OCI-LY3 (cell line): ENCODE results near the gene OCEL1.

Experiments used
- H2AFZ ChIP-seq: fragments of 200-600, 300-600 bp; shearing (Covaris generic); 2 replicates; pipeline ENCODE4 v1.6.0; 2014; ENCODE audit warnings: antibody characterized with exemption, low read depth, low read length
- H3K27ac ChIP-seq: fragments of 200-600, 300-600 bp; sonication (generic); 2 replicates; pipeline ENCODE4 v1.5.1; 2014; ENCODE audit warnings: mild to moderate bottlenecking, low read length, moderate library complexity, mixed read lengths
- H3K27me3 ChIP-seq: fragments of 200-600, 300-600 bp; sonication (generic); 2 replicates; pipeline ENCODE4 v1.6.1; 2014; ENCODE audit warnings: low read depth, low read length, mixed read lengths
- H3K36me3 ChIP-seq: fragments of 200-600, 300-600 bp; sonication (generic); replicated peaks from 2 replicates; pipeline ENCODE3; 2014; ENCODE audit warnings: low read depth, low read length, mixed read lengths
- H3K4me1 ChIP-seq: fragments of 300-600, 200-600 bp; sonication (generic); 2 replicates; pipeline ENCODE4 v1.6.1; 2014; ENCODE audit warnings: low read length, mixed read lengths
- H3K4me2 ChIP-seq: fragments of 200-600, 300-600 bp; sonication (generic); 2 replicates; pipeline ENCODE4 v1.6.1; 2014; ENCODE audit warnings: low read length, mixed read lengths
- H3K4me3 ChIP-seq: fragments of 300-600, 200-600 bp; sonication (generic); 2 replicates; pipeline ENCODE4 v1.5.1; 2014; ENCODE audit warnings: antibody characterized with exemption, mild to moderate bottlenecking, low read length, moderate library complexity
- H3K79me2 ChIP-seq: fragments of 300-600, 200-600 bp; shearing (Covaris generic); 2 replicates; pipeline ENCODE4 v1.6.1; 2014; ENCODE audit warnings: mild to moderate bottlenecking, low read length, mixed read lengths
- H3K9ac ChIP-seq: fragments of 300-600, 200-600 bp; shearing (Covaris generic); 2 replicates; pipeline ENCODE4 v1.6.0; 2014; ENCODE audit warnings: mild to moderate bottlenecking, low read length, moderate library complexity
- H3K9me3 ChIP-seq: fragments of 200-600, 300-600 bp; shearing (Covaris generic); 2 replicates; pipeline ENCODE4 v1.6.1; 2014; ENCODE audit warnings: low read length, mixed read lengths; ENCODE audit not compliant: insufficient read depth
- H4K20me1 ChIP-seq: fragments of 200-600, 300-600 bp; sonication (generic); 2 replicates; pipeline ENCODE4 v1.6.1; 2016; ENCODE audit warnings: low read length, mixed read lengths; ENCODE audit not compliant: insufficient read depth
- EZH2phosphoT487 ChIP-seq: fragments of 200-600 bp; shearing (Covaris generic); IDR thresholded peaks from 2 replicates; pipeline ENCODE4 v1.6.1; 2018; ENCODE audit warnings: antibody characterized with exemption, mixed run types, low read depth
- TF ChIP-seq, protein P1 (sequence below): fragments of 200-600, 300-600 bp; sonication (generic); IDR thresholded peaks from 2 replicates; pipeline ENCODE4 v1.5.1; 2014; ENCODE audit warnings: antibody characterized with exemption, low read length, low read depth

The OCEL1 gene

DNA sequence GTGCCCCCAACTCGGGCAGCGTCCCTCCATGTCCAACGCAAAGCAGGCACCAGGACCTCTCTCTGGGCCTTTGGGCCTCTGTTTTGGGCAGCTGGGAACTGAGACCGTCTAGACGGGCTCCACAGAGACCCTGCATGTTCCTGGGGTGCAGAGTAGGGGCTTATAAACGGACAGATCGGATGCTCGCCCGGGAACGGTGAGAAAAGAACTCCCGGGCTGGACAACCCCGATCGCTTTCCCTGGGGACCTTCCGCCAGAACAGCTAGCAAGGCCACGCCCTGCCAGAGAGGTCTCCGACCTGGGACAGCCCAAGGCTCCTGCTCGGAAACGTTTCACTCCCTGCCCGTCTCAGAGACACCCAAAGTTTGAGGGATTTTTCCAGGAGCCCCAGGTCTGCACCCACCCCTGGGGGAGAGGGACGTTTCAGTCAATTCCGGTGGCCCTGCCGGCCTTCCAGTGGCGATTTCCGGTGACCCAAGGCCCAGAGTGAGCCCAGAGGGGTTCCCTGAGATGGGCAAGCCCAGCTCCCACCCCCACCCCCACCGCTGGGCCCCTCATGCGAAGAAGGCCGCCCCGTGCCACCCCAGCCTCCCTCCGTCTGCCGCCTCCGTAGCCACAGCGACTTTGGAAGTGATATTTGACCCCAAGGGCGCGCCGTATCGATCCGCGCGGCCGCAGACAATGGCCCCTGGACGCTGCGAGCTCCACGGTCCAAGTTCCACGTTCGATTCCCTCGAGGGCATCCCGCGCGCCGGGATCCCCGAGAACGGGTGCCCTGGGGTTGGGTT, 18.0 kb downstream of the OCEL1 start:
- Histone ChIP-seq H3K4me2 (peak overlapping the region; percentile 85), H3K36me3 (no peaks in the 10 kb centered on the region), H3K4me3 (peak overlapping the region; percentile 89), H3K4me1 (peaks cover 18% of the 10 kb centered on the region), H4K20me1 (peaks cover 16% of the 10 kb centered on the region; the same call in 1 of the 2 replicates), H3K27ac (no peak overlapping the region), H3K79me2 (peaks cover 27% of the 10 kb centered on the region; the same call in 1 of the 2 replicates), H3K9me3 (no peaks in the 10 kb centered on the region), H3K9ac (peak overlapping the region; percentile 75), H3K27me3 (peaks cover 4% of the 10 kb centered on the region; the same call in 1 of the 2 replicates), H2AFZ (no peak overlapping the region)
- no peak for TF ChIP-seq EZH2phosphoT487
- TF ChIP-seq, protein P1, sequence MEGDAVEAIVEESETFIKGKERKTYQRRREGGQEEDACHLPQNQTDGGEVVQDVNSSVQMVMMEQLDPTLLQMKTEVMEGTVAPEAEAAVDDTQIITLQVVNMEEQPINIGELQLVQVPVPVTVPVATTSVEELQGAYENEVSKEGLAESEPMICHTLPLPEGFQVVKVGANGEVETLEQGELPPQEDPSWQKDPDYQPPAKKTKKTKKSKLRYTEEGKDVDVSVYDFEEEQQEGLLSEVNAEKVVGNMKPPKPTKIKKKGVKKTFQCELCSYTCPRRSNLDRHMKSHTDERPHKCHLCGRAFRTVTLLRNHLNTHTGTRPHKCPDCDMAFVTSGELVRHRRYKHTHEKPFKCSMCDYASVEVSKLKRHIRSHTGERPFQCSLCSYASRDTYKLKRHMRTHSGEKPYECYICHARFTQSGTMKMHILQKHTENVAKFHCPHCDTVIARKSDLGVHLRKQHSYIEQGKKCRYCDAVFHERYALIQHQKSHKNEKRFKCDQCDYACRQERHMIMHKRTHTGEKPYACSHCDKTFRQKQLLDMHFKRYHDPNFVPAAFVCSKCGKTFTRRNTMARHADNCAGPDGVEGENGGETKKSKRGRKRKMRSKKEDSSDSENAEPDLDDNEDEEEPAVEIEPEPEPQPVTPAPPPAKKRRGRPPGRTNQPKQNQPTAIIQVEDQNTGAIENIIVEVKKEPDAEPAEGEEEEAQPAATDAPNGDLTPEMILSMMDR = no peak

DNA sequence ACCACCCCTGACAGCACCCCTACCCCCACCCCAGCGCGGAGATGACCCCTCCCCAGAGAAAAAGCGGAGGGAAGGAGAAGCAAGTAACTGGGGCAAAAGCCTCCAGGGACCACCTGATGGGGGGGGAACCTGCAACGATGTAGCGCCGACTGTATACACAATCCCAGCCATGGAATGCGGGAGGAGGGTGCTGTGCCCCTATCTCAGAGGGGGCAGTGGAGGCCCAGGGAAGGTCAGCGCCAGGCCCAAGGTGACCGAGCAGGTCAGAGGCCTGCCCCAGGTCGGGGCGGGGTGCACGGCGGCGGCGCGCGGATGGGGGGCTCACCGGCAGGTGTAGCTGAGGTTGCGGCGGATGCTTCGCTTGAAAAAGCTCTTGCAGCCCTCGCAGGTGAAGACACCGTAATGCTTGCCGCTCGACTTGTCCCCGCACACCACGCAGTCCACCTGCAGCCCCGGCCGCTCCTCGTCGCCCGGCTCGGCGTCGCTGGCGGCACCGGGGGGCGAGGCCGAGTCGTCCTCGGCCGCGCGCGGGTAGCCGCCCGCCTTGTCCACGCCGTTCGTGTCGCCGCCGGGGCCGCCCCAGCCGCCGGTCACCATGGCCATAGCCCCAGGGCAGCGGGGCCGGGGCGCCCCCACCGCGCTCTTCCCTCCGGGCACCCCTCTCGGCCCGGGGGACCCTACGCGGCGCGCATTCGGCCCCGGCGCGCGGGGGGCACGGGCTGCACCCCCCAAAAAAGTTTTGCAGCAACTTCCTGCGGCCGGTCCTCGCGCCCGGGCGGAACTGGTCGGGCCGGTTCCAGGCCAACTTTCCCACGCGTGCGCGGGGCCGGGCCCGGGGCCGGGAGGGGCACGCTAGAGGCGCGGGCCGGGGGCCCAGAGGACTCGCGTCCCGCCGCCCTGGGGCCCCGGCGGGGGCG, 18.9 kb downstream of the OCEL1 start:
- peaks cover 18% of the 10 kb centered on the region for H3K4me1 ChIP-seq
- no peak overlapping the region for H2AFZ ChIP-seq
- TF ChIP-seq EZH2phosphoT487 = no peak
- TF ChIP-seq, protein P1 = no peak
- H3K27ac ChIP-seq = no peak overlapping the region
- peaks cover 4% of the 10 kb centered on the region; the same call in 1 of the 2 replicates for H3K27me3 ChIP-seq
- no peaks in the 10 kb centered on the region for H3K9me3 ChIP-seq
- peak overlapping the region; percentile 89 for H3K4me3 ChIP-seq
- H3K4me2 ChIP-seq = peak overlapping the region; percentile 85
- H3K9ac ChIP-seq = peak overlapping the region; percentile 75
- peaks cover 27% of the 10 kb centered on the region; the same call in 1 of the 2 replicates for H3K79me2 ChIP-seq
- no peaks in the 10 kb centered on the region for H3K36me3 ChIP-seq
- H4K20me1 ChIP-seq = peaks cover 16% of the 10 kb centered on the region; the same call in 1 of the 2 replicates

DNA sequence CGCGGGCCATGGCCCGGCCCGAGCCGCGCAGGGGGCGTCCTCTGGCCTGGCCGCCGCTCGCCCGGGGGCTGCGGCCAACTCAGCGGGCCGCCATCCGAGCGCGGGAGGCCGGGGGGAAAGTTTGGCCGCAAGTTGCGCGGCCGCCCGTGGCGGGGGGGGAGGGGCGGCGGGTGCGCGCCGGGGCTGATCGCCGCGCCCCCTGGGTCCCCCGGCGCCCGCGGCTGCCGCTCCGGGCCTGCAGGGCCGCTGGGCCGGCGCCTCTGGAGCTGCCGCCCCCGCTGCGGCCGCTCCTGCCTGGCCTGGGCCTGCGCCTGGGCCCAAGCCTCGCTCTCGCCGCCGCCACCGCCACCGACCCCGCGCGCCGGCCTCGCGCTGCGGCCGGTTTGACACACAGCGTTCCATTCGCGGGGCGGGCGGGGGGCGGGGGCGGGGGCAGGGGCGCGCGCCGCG, 19.5 kb downstream of the OCEL1 start, which contains the start of gene NR2F6:
Gene NR2F6 (minus strand): TSS at position 385 of the 450 bp plus-strand sequence. CDS start 699 bp downstream, outside the sequence.
- Histone ChIP-seq H3K27ac (peak within 1 kb of the TSS; percentile 72), H3K27me3 (peaks cover 4% of the 10 kb centered on the region; the same call in 1 of the 2 replicates), H3K4me1 (peaks cover 18% of the 10 kb centered on the region), H3K4me2 (peak within 1 kb of the TSS; percentile 90), H3K9ac (peak within 1 kb of the TSS; percentile 93), H4K20me1 (peaks cover 16% of the 10 kb centered on the region; the same call in 1 of the 2 replicates), H3K79me2 (peaks cover 27% of the 10 kb centered on the region; the same call in 1 of the 2 replicates), H3K4me3 (peak within 1 kb of the TSS; percentile 89), H2AFZ (peak within 1 kb of the TSS; percentile 71), H3K9me3 (no peaks in the 10 kb centered on the region), H3K36me3 (no peaks in the 10 kb centered on the region)
- TF ChIP-seq, protein P1 = no peak
- TF ChIP-seq EZH2phosphoT487 = no peak
